Gastroesophageal sphincter (tissue), 3 donors: ENCODE measurements around the gene SDK1.

Experiments
- EP300 ChIP-seq: sonication (generic); formaldehyde crosslinking; IDR thresholded peaks from one replicate; pipeline ENCODE4 v1.6.1; 2017; ENCODE audit warnings: antibody characterized with exemption, mild to moderate bottlenecking
- POLR2A ChIP-seq, 2 donors: fragments of 450-650 bp; IDR thresholded peaks; one replicate each; pipeline ENCODE4 v1.6.1; 2017; ENCODE audit warnings: antibody characterized with exemption in 2 of 2, mild to moderate bottlenecking in 2 of 2, moderate library complexity in 1 of 2
- POLR2AphosphoS5 ChIP-seq: sonication (generic); formaldehyde crosslinking; IDR thresholded peaks from one replicate; pipeline ENCODE4 v1.6.1; 2017; ENCODE audit warnings: antibody characterized with exemption
- TF ChIP-seq, protein P1 (sequence below), 4 experiments: fragments of 200-600 bp in 2 of 4; fragments of 450-650 bp in 2 of 4; sonication (generic) in 1 of 4; IDR thresholded peaks; one replicate each; pipeline ENCODE4 v1.5.1; 2017 to 2019; ENCODE audit warnings: antibody characterized with exemption in 4 of 4, mild to moderate bottlenecking in 2 of 4, moderate library complexity in 2 of 4

DNA sequence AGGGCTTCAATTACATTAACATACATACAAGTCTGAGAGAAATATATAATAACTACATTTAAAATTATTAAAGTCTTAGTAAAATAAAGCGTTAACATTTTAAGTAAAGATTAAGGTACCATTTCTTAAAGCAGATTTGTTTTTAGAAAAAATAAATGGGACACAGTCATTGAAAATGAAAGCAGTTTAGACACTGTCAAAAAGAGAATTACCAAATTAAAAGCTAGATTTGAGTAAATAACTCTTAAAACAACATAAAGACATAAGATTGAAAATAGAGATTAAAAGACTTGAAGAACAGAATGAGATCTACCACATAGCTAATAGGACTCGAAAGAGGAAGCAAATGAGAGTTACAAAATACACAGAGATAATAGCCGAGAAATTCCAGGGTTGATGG, 818.8 kb downstream of the SDK1 start:
- TF ChIP-seq POLR2A (IDR thresholded peaks at IDR 0.05) (no peak), EP300 (no peak), POLR2AphosphoS5 (no peak)
- TF ChIP-seq, protein P1, sequence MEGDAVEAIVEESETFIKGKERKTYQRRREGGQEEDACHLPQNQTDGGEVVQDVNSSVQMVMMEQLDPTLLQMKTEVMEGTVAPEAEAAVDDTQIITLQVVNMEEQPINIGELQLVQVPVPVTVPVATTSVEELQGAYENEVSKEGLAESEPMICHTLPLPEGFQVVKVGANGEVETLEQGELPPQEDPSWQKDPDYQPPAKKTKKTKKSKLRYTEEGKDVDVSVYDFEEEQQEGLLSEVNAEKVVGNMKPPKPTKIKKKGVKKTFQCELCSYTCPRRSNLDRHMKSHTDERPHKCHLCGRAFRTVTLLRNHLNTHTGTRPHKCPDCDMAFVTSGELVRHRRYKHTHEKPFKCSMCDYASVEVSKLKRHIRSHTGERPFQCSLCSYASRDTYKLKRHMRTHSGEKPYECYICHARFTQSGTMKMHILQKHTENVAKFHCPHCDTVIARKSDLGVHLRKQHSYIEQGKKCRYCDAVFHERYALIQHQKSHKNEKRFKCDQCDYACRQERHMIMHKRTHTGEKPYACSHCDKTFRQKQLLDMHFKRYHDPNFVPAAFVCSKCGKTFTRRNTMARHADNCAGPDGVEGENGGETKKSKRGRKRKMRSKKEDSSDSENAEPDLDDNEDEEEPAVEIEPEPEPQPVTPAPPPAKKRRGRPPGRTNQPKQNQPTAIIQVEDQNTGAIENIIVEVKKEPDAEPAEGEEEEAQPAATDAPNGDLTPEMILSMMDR (IDR thresholded peaks at IDR 0.05): no peak
